Endothelial cell of umbilical vein (primary cell): ENCODE results near the gene SUCLG2. TPM values are rescaled to one million over a fixed set of nuclear protein-coding genes. Genes with fewer than 3 reads are reported as not detected.
"Not testable (repeated sequence)": the region's sequence is repeated elsewhere in the genome, so short reads cannot be mapped to it uniquely, and the experiment has no call there.

ENCODE experiments used
- BruUV-seq: library from RNA; stranded (reverse); fragments of 400-500 nt; replicated peaks from 2 replicates; lab custom pipeline; 2021; lab: Mats Ljungman, UMichigan
- CTCF ChIA-PET: fragments of 300-600, 350-600 bp; sonication (Branson Sonifier 250); formaldehyde crosslinking; loops from one replicate; lab custom pipeline; 2021; ENCODE audit warnings: antibody characterized with exemption, inconsistent platforms; lab: Charles Lee
- POLR2A ChIA-PET: fragments of 300-600, 350-600 bp; sonication (Branson Sonifier 250); formaldehyde crosslinking; loops from one replicate; lab custom pipeline; 2021; ENCODE audit warnings: antibody characterized with exemption, inconsistent platforms; lab: Charles Lee
- DNase-seq: peaks from one replicate; pipeline ENCODE4 v3.0.0-alpha.2; 2011; ENCODE audit warnings: low read depth, low spot score
- FAIRE-seq: peaks from 2 replicates; lab custom pipeline; 2011; peaks lifted over from hg19 to GRCh38; lab: Jason Lieb, UNC
- H2AFZ ChIP-seq: 2 replicates; pipeline ENCODE4 v1.6.0; 2012; ENCODE audit warnings: low read depth, low read length, control low read depth, inconsistent platforms
- H3K27ac ChIP-seq: 2 replicates; pipeline ENCODE4 v1.5.1; 2011; ENCODE audit warnings: low read depth, mild to moderate bottlenecking, control low read depth, low read length, moderate library complexity; ENCODE audit not compliant: insufficient read depth
- H3K27me3 ChIP-seq, 2 experiments: 2 replicates each; pipeline versions ENCODE4 v1.6.0 to v1.6.1; 2011; ENCODE audit warnings: low read length in 2 of 2, mixed read lengths in 1 of 2; ENCODE audit not compliant: control insufficient read depth in 2 of 2, insufficient read depth in 2 of 2
- H3K36me3 ChIP-seq, 2 experiments: 2 replicates in 1 of 2; 3 replicates in 1 of 2; pipeline ENCODE4 v1.5.1; 2011; ENCODE audit warnings: low read length in 2 of 2, mild to moderate bottlenecking in 1 of 2, moderate library complexity in 1 of 2; ENCODE audit not compliant: control insufficient read depth in 2 of 2, insufficient read depth in 2 of 2; ENCODE audit errors: extremely low read depth in 1 of 2
- H3K4me1 ChIP-seq: 3 replicates; pipeline ENCODE4 v1.5.1; 2011; ENCODE audit warnings: mild to moderate bottlenecking, low read length; ENCODE audit not compliant: control insufficient read depth, insufficient read depth; ENCODE audit errors: extremely low read depth
- H3K4me2 ChIP-seq: 2 replicates; pipeline ENCODE4 v1.6.1; 2011; ENCODE audit warnings: low read length, control low read depth, mixed read lengths; ENCODE audit not compliant: insufficient read depth
- H3K4me3 ChIP-seq, 3 experiments: fragments of 200-600 bp in 1 of 3; sonication (generic), shearing (Covaris generic) in 1 of 3; replicated peaks in 1 of 3; 2 replicates each; pipeline ENCODE4 v1.5.1; 2011 to 2016; ENCODE audit warnings: control low read depth in 3 of 3, low read length in 3 of 3, mild to moderate bottlenecking in 2 of 3, inconsistent platforms in 1 of 3, low read depth in 1 of 3, moderate library complexity in 1 of 3; ENCODE audit not compliant: insufficient read depth in 1 of 3
- H3K79me2 ChIP-seq: 2 replicates; pipeline ENCODE4 v1.6.0; 2012; ENCODE audit warnings: low read length, inconsistent platforms; ENCODE audit not compliant: control insufficient read depth, insufficient read depth
- H3K9ac ChIP-seq: replicated peaks from 2 replicates; pipeline ENCODE3; 2011; ENCODE audit warnings: low read length, control low read depth; ENCODE audit not compliant: insufficient read depth; ENCODE audit errors: extremely low read depth
- H3K9me1 ChIP-seq: replicated peaks from 3 replicates; pipeline ENCODE4 v1.6.0; 2011; ENCODE audit warnings: mild to moderate bottlenecking, low read length; ENCODE audit not compliant: control insufficient read depth, insufficient read depth; ENCODE audit errors: extremely low read depth
- H3K9me3 ChIP-seq: replicated peaks from 2 replicates; pipeline ENCODE4 v1.5.1; 2012; ENCODE audit warnings: low read length, inconsistent platforms; ENCODE audit not compliant: control insufficient read depth, insufficient read depth
- H4K20me1 ChIP-seq: replicated peaks from 2 replicates; pipeline ENCODE3; 2011; ENCODE audit warnings: mild to moderate bottlenecking, low read length; ENCODE audit not compliant: control insufficient read depth, insufficient read depth; ENCODE audit errors: extremely low read depth
- CTCF ChIP-seq, 2 donors: IDR thresholded peaks; 1 replicate in 1 of 2; 2 replicates in 1 of 2; pipeline ENCODE4 v1.5.1; 2011; ENCODE audit warnings: low read length in 2 of 2, mild to moderate bottlenecking in 2 of 2, moderate library complexity in 2 of 2, control low read depth in 1 of 2, inconsistent platforms in 1 of 2, low read depth in 1 of 2; ENCODE audit not compliant: insufficient read depth in 1 of 2; ENCODE audit errors: extremely low read depth in 1 of 2
- EZH2 ChIP-seq: IDR thresholded peaks from 2 replicates; pipeline ENCODE4 v1.6.1; 2012; ENCODE audit warnings: borderline replicate concordance, low read depth, mild to moderate bottlenecking, moderate library complexity, low read length, inconsistent platforms; ENCODE audit not compliant: severe bottlenecking
- FOS ChIP-seq: IDR thresholded peaks from 2 replicates; pipeline ENCODE4 v1.6.1; 2011; ENCODE audit warnings: mild to moderate bottlenecking, low read length, moderate library complexity, borderline replicate concordance; ENCODE audit not compliant: insufficient read depth
- GATA2 ChIP-seq: IDR thresholded peaks from 2 replicates; pipeline ENCODE4 v1.7.0; 2011; ENCODE audit warnings: low read depth, mild to moderate bottlenecking, moderate library complexity, mixed read lengths, low read length; ENCODE audit not compliant: insufficient read length, insufficient read depth
- JUN ChIP-seq: IDR thresholded peaks from 2 replicates; pipeline ENCODE4 v1.6.1; 2011; ENCODE audit warnings: borderline replicate concordance, low read depth; ENCODE audit not compliant: insufficient read length, insufficient read depth
- MAX ChIP-seq: IDR thresholded peaks from 2 replicates; pipeline ENCODE4 v1.6.1; 2011; ENCODE audit not compliant: insufficient read depth, insufficient read length
- MYC ChIP-seq: IDR thresholded peaks from one replicate; pipeline ENCODE4 v1.6.1; 2011; ENCODE audit warnings: mild to moderate bottlenecking, low read depth, low read length
- POLR2A ChIP-seq: IDR thresholded peaks from 2 replicates; pipeline ENCODE4 v1.6.1; 2012; ENCODE audit warnings: low read depth, mild to moderate bottlenecking, control low read depth, low read length
- POLR2AphosphoS5 ChIP-seq: IDR thresholded peaks from 2 replicates; pipeline ENCODE4 v1.6.1; 2012; ENCODE audit warnings: low read depth, mild to moderate bottlenecking, control low read depth, low read length, moderate library complexity; ENCODE audit not compliant: insufficient read depth
- dilution Hi-C: fragments of 300-500 bp; cut with MboI; formaldehyde crosslinking; loops from one replicate; pipeline ENCODE4 v1.15.0; 2019; ENCODE audit warnings: low sequenced_read_pairs; ENCODE audit not compliant: extremely low pct_ligation_motif_present
- intact Hi-C: fragments of 100-400 bp; cut with micrococcal nuclease; formaldehyde crosslinking; loops from one replicate; pipeline ENCODE4 v1.10.0; 2022
- polyA plus RNA-seq, 4 experiments: library from polyadenylated mRNA; depleted of rRNA in 3 of 4; stranded (reverse) in 3 of 4; unstranded in 1 of 4; fragments of >200 nt; gene quantifications; 2 replicates each; pipeline versions ENCODE4 v1.2.1 to v1.2.3, GENCODE V29; 2011 to 2012; ENCODE audit warnings: missing spikeins in 1 of 4
- total RNA-seq: library from RNA; stranded (reverse); gene quantifications from 2 replicates; pipeline ENCODE4 v1.2.3, GENCODE V29; 2021

The SUCLG2 gene
- total and polyA plus RNA-seq, 2 donors (not counting 3 experiments of a cell fraction or from before 2014, with no cell fraction given) = 8.1 to 38.3 TPM

GRCh38 chr3:67540198-67540894, 114.1 kb downstream of the SUCLG2 start:
- Histone ChIP-seq H3K9me3 (no peaks in the 10 kb centered on the region), H3K79me2 (no peaks in the 10 kb centered on the region), H3K9ac (no peak overlapping the region), H3K4me3 (no peak overlapping the region), H3K36me3 (no peaks in the 10 kb centered on the region), H3K27me3 (no peaks in the 10 kb centered on the region), H2AFZ (no peak overlapping the region), H3K4me2 (no peak overlapping the region), H3K27ac (no peak overlapping the region), H3K9me1 (no peaks in the 10 kb centered on the region), H3K4me1 (no peaks in the 10 kb centered on the region), H4K20me1 (no peaks in the 10 kb centered on the region)
- TF ChIP-seq MAX (no peak), EZH2 (no peak), FOS (no peak), CTCF (IDR thresholded peaks at IDR 0.05; ENCODE audit: extremely low read depth in 1 of 2, insufficient read depth in 1 of 2, low read depth in 1 of 2, low read length in 2 of 2) (no peak), MYC (no peak), POLR2A (no peak), POLR2AphosphoS5 (no peak), GATA2 (no peak), JUN (no peak)
- FAIRE-seq (no peak), DNase-seq (no peak)
- intact Hi-C loops = no loop called here
- ChIA-PET CTCF (interaction anchor here (0.7 to 1.1 kb wide), 3 partner anchors 11 to 43 kb away, joined by 3 read pairs; no protein-coding TSS in a partner anchor), POLR2A (no interaction called here)
- dilution Hi-C loops = no loop called here
- no TSS peak for BruUV-seq

GRCh38 chr3:67537203-67537602, 117.2 kb downstream of the SUCLG2 start:
- BruUV-seq, DNase-seq, H3K4me3 ChIP-seq, H3K27me3 ChIP-seq, H3K9me1 ChIP-seq, FAIRE-seq, POLR2A ChIA-PET, H2AFZ ChIP-seq, CTCF ChIA-PET, dilution Hi-C loops, H3K9ac ChIP-seq, H4K20me1 ChIP-seq, H3K36me3 ChIP-seq, H3K4me2 ChIP-seq, H3K79me2 ChIP-seq, H3K27ac ChIP-seq, intact Hi-C loops, H3K9me3 ChIP-seq: not testable (repeated sequence)
- peaks cover 10% of the 10 kb centered on the region for H3K4me1 ChIP-seq
